GM18519 (cell line): Measurements from ENCODE around the gene PIAS1.
"Not testable (repeated sequence)": the region's sequence is repeated elsewhere in the genome, so short reads cannot be mapped to it uniquely, and the experiment has no call there.

Source experiments
- ATAC-seq: cut with Tn5 transposase; IDR thresholded peaks from one replicate; pipeline ENCODE4 v1.9.1; 2021; ENCODE audit warnings: mild to moderate bottlenecking, moderate library complexity; ENCODE audit not compliant: unreplicated experiment, low FRiP score

The PIAS1 gene

DNA sequence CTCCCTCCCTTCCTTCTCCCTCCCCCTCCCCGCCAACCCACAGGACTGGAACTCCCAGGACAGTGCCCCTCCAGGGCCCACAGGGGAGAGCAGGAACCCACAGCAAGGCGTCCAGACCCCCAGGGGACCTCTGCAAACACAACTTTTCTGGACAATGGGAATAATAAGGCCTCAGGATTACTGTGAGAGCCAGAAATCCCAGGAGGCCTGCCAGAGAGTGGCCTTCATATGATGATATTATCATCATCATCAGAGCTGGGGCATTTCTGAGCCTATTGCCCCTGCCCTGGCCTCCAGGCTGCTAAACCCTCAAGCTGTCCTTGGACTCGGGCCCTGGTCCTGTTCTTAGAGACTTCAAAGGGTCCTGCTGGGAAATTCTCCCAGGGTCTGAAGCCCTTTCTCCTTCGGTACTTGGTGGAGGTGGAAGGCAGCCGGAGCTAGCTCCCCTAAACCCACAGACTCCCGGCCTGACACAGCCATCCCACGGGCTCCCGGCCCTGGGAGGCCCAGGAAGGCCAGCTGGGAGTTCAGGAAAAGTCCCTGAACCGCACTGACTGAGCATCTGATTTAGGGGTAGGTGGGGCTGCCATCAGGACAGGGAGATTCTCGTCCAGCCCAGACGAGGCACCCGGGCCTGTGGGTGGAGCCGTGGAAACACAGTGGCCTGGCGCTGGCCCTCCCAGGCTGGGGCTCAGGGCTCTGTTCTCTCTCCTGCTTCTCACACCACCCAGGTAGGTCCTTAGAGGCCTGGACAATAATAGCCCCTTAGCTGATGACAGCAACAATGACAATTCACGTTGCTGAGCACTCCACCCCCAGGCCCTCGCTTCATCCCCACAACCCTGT, 146.1 kb downstream of the PIAS1 start:
- ATAC-seq, result no peak

DNA sequence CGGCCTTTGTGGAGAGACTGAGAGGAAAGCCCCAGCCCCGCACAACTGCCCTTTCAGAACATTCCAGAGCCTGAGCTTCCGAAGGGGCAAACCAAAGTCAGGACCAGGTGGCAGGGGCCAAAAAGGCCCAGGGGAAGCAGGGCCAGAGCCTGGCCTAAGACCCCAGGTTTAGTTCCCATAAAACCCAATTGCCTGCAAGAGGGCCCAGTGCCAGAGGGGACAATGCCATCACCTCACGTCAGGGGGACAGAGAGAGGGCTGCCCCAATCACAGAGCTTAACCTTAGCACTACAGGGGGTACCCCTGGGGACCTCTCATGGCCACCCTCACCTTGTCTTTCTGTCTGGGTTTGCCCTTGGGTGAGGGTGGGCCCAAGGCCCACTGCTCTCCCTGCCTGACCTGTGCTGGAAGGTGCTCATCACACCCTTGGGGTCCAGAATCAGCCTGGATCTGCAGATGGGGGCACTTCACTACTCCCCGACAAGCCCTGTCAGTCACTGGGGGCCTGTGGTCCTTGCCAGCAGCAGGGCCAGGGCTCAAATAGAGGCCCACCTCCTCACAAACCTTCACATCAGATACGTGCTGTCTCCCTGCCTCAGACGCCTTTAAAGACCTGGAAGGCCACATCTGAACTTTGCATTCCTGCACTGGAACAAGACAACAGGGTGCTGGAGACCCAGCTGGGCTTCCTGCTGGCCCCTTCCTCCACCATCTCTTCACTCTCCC, 147.2 kb downstream of the PIAS1 start:
- no peak for ATAC-seq

DNA sequence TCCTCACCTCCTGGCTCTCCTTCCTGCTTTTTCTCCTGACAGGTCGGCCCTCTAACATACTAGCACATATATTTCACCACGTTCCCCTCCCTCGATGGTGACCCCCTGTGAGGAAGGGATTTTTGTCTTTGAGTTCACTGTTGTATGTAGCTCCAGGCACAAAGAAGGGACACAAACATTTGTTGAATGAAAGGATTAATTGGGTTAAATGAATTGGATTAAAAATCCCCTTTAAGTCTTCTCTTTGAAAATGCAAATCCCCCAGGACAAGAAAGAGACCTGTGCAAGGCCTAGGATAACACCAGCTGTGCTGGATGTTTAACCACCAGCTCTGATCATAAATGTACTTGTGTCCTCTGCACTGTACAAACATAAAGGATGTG, 147.8 kb downstream of the PIAS1 start:
- ATAC-seq, result no peak

DNA sequence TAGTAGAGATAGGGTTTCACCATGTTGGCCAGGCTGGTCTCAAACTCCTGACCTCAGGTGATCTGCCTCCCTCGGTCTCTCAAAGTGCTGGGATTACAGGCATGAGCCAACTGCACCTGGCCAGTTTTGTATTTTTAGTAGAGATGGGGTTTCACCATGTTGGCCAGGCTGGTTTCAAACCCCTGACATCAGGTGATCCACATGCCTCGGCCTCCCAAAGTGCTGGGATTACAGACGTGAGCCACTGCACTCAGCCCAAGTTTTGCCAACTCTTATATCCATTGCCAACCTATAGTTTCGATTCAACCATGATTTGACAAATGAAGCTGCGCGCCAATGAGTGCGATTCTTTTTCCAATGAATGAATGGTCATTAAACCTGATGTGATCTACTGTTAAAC, 148.9 kb downstream of the PIAS1 start:
- not testable (repeated sequence) for ATAC-seq

DNA sequence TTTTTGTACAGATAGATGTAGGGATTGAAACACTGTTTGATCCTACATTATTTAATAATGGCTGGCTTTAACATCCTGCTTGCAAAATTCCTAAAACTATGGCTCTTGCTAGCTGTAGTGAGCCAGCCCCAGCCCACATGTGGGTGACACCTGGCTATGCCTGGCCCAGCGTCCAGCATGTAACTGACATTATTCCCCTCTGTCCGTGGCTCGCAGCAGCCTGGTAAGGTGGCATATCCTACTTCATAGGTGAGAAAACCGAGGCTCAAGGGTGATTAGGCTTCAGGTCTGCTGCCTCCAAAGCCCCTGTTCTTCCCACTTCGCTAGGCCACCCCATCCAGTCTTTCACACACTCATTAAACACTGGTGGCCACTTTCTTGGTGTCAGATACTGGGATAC, 149.4 kb downstream of the PIAS1 start:
- no peak for ATAC-seq

DNA sequence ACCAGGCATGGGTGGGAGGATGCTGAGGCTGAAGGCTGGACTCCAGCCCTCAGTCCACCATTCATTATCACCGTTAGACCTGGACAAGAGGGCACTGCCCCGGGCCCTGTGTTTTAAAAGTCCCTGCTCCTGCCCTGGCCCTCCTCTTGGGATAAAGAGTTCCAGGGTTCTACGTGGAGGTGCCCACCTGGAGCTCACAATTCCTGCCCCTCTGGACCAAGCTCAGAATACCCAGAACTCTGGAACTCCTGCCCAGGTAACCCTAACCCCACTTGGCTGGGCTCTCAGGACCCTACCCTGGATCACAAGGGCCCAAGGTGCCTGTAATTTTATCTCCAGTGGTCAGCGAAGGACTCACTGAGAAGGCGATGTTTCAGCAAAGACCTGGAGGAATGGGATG, 149.8 kb downstream of the PIAS1 start:
- ATAC-seq, result no peak

DNA sequence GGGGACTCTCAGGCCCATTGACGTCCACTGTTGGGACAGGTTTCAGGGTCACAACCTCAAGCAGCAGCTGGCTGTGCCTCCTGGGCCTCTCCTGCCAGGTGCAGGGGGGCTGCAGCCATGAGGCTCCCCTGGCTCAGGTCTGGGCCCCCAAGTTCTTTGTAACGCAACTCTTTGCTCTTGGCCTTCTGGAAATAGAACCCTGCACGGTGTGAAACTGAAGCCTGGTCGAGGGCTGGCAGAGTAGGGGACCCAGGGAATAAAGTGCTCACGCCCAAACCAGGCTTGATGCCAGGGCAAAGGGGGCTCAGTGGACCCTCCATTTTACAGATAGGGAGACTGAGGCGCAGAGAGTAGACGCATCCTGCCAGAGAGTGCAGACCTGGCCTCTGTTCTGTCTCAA, 150.2 kb downstream of the PIAS1 start:
- no peak for ATAC-seq

DNA sequence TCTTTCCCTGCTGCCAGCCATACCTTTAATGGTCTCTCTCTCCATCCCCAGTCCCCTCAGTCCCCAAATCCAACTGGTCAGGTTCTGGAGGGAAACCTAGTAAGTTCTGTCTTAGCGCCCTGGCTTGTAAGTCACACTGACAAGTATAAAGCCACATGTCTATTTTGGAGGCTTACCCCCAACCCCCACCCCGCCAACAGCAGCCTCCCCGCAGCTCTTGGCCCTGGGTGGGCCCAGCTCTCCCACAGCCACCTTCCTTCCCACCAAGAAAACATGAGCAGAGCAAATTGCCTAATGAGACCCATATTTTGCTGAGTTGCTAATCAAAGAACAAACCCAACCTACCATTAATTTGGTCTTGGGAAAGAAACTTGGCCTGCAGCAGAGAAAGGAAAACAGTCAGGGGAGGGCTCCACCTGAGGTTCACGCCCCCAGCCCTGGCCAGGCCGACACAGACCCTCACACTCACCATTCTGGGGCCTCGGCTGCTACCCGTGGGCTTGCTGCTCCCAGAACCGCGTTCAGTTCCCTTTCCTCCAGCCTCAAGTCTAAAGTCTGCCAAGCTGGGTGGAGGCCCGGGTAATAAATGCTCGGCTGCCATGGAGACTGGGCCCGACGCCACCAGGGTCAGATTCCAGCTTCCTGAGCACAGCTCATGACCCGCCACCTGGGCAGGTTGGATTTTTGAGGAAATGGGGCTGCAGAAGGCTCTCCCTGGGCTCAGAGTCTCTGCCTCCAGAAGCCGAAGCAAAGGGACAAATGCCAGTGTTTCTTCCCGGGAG, 150.9 kb downstream of the PIAS1 start, which contains the start of gene CALML4:
CALML4 (minus strand) TSS at position 557 of the 782 bp plus-strand sequence; CDS start at position 472, 85 bp downstream.
- no peak for ATAC-seq

DNA sequence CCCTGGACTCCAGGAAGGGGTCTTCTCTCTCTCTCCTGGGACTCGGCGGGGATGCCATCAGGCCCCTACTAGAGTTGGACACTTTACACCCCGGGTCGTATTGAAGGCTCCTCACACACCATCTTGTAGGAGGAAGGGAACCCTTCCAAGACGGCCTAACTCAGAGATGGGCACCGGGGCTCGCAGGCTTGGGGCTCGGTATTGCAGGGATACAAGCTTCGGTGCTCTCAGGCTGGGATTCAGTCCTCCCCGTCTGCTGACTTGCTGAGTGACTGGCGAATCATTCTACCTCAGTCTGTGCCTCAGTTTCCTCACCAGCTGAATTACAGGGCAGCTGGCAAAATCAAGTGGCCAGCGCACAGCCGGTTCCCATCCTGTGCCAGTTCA, 151.4 kb downstream of the PIAS1 start:
- ATAC-seq, result no peak

DNA sequence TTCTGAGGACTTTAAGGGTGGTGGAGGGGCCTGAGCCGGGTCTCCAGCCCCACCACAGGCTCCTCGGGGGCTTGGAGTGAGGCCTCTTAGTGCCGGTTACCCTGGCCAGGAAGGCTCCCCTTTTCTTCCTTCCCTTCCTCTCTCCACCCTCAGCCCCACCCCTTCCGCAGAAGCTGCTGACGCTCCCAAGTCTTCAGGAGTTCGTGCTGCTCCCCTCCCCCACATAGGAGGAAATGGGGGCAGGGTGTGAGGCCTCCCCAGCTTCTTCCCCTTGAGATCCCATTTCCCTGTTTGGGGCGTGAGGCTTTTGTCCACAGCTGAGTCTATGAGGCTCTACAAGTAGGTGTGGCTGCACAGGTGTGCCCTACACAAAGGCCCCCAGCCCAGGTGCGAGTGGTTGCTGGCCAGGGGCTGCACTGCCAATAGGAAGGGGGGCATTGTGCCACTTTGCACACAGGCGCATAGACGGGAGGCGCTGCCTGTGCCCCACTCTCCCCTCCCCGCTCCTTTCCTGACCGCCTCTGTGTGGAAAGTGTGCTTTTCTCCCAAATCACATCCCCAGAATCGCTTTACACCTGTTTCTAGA, 151.9 kb downstream of the PIAS1 start:
- no peak for ATAC-seq

DNA sequence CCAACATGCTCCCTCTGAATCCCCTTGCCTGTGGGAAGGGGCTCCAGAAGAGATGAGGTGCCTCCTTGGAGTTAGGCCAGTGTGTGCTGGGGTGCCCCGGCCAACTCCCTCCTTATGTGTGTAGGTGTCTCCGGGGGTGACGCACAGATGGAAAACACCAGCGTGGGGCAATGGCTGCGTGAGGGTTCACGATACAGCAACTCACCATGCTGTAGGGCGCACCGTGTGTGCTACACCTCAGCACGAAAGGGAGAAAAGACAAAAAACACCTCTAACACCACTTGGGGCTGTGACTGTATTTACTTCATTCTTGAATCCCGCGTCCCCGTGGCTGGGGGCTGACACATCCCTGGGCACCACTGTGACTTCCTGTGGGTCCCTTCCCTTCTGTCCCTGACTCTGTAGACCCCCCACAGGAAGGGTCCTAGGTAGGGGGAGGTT, 152.6 kb downstream of the PIAS1 start:
- ATAC-seq, result no peak

DNA sequence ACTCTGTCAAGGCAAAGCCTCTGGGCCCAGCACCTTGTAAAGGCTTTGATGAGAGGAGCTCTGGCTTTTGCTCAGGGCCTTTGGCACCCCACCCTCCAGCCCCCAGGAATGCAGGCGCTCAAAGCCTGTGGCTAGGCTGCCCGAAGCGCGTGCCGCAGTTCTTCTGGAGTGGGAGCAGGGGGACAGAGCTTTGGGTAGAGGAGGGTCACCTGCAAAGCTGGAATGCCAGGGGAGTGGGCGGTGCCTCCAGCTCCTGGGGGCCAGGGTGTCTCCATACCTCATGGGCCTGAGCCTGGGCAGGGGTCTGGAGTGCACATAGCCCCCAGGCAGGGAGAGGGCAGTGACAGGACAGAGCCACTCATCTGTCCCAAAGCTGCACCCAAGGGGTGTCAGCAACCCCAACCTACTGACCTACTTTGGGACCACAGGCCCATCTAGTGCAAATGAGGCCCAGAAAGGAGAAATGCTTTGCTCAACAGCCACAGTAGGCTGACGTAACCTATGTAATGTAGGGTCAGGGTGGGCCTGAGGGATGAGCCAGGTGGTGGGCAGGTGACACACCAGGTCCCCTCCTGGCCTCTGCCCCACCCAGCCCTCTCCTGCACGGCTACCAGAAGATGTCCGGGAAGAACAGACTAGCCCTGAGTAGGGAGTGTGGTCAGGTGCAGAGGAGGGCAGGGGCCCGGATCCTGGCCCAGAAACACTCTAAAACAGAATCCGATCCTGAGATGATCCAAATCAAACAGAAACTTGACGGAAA, 153.2 kb downstream of the PIAS1 start:
- no peak for ATAC-seq

DNA sequence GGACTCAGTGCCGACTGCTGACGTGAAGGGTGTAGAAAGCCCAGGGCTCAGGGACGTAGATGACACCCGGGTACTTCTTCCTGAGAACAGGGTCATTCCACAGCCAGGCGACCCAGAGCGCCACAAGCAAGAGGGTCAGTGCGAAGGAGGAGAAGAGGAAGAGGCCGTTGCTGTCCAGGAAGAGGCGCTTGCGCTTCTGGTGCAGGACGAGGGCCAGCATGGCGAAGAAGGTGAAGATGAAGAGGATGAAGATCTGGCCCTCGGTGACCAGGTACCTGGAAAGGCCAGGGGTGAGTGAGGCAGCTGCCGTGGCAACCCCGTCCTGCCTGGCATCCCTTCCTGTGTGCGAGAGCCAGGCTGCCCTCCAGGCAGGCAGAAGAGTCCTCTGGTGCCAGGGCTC, 154.0 kb downstream of the PIAS1 start:
- no peak for ATAC-seq

DNA sequence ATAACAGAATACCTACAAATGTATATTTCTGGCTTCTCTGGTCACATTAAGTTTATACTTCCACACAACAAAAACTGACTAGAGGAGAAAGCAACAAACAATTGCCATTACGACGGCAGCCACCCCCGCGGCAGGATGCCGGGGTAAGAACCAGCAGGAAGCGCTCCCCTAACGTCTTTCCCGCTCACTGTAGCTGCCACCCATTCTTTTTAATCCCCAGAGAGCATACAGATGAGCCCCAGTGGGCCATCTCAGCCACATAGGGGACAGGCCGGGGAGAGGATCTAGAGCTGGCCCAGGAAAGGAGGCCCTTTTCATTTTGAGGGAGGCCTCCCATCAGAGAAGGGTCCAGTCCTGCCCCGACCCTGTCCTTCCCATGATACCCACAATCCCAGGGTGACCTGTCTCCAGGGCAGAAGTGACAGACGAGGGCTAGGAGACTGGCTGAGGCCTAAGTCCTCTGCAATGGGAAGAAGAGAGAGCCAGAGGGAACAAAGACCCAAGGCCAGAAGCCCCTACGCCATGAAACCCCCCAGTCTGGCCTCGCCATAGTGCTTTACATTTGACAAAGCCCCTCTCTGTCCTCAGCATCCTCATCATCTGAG, 154.6 kb downstream of the PIAS1 start:
- no peak for ATAC-seq

DNA sequence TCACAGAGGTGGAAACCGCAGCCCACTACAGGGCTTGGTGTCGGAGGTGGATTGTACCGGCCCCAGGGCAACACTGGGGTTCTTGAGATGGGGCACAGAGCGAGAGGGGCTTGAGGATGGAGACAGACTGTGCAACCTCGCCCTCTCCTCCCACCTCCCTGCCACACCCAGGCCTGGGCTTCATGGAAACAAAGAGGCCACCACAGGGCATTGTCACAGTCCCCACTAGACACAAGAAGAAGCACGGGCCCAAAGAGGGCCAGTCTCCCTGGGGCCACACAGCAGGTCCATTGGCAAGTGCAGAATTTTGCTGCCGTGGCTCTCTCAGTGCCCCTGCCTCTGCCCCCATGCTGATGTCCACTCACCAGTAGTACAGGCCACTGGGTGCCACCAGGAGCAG, 155.2 kb downstream of the PIAS1 start:
- no peak for ATAC-seq

DNA sequence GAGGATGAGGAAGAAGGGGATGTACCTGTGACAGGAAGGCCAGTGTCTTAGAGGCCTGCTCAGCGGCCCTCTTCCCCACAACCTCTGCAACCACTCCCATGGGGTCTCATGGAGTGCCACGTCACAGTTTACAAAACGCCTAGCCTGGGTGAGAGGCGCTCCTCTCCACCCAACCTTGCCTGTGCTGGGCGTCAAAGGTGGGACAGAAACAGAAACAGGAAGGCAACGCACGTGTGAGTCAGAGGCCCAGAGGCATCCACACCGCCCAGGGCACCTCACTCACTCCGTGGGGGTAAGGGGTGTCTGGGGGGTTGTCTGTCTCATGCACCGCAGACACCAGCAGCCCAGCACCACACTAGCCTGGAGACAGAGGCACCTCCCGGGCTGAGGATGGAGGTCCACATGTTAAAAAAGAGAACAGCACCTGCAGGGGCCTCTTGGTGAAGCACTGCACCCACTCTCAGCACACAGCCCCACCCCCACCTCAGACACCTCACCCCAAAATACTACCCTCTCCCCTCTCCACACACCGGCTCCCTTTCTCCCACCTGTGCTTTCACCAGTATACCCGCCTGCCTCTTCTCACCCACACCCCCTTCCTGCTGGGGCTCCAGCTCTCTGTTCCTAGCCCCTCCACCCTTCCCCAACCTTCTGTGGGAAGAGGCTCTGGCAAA, 155.8 kb downstream of the PIAS1 start:
- no peak for ATAC-seq

DNA sequence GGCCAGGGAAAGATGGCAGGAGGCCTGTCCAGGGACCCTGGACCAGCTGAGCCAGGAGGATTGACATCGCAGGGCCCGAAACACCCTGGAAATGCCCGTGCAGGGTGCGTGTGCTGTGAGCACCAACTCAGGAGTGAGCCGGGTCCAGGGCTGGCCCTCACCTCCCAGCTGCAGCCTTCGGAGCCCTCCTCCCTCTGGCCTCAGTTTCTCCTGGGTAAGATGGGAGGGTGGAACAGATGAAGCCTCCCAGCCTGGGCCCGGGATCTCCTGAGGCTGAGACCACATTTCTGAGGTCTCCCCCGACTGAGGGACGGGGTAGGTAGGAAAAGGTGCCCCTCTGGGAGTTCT, 156.3 kb downstream of the PIAS1 start:
- ATAC-seq, result no peak

DNA sequence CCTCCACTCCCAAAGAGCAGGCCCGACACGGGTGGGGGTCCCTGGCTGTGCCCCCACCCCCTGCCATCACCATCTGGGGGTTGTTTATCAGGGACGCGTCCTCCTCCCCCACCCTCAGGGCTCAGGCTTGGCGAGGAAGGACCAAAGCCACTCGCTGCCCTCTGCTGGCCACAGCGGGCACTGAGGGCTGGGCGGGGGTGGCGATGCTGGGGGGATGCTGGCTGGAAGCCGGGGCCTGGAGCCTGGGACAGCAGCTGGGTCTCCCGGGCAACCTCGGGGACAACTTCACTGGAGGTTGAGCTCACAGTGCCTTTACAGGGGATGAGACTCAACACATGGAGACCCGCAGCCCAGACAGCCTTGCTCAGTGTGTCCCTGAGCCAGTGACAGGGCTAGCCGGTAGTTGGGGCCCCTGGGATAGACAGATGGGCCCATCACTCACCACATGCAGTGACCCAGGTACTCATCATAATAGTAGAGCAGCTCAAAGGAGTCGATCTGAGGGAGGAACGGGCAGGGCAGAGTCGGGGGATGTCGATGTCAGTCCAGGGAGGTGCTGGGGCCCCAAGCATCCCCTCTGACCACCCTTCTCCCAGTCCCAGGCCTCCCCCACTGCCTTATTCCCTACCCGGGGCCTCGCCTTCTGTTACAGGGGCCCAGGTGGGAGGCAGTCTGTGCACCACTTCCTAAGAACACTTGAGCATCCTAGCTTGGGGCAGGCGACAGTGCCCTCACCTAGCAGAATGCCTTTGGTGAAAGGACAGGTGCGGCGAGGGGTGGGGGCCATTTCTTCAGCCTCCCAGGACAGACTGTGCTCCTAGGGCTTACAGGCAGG, 156.9 kb downstream of the PIAS1 start:
- ATAC-seq, result no peak
